Muscle of leg (tissue), 11 donors: ENCODE results near the gene MYO9A. TPM values are rescaled to one million over a fixed set of nuclear protein-coding genes. Genes with fewer than 3 reads are reported as not detected.
"Not testable (repeated sequence)": the region's sequence is repeated elsewhere in the genome, so short reads cannot be mapped to it uniquely, and the experiment has no call there.

ENCODE experiments used
- DNase-seq: peaks from one replicate; pipeline ENCODE4 v3.0.0; 2013
- H3K27ac ChIP-seq: one replicate; pipeline ENCODE4 v1.5.1; 2013; ENCODE audit warnings: mild to moderate bottlenecking, low read length, control low read depth
- H3K27me3 ChIP-seq: one replicate; pipeline ENCODE4 v1.6.1; 2013; ENCODE audit warnings: low read length; ENCODE audit not compliant: control insufficient read depth, insufficient read depth
- H3K36me3 ChIP-seq: one replicate; pipeline ENCODE4 v1.6.1; 2013; ENCODE audit warnings: low read length; ENCODE audit not compliant: control insufficient read depth, insufficient read depth
- H3K4me1 ChIP-seq: one replicate; pipeline ENCODE4 v1.6.1; 2013; ENCODE audit warnings: low read length; ENCODE audit not compliant: control insufficient read depth, insufficient read depth
- H3K4me3 ChIP-seq: one replicate; pipeline ENCODE4 v1.5.1; 2013; ENCODE audit warnings: low read length, control low read depth
- H3K9me3 ChIP-seq: replicated peaks from 2 replicates; pipeline ENCODE4 v1.6.1; 2013; ENCODE audit warnings: low read depth, low read length; ENCODE audit not compliant: control insufficient read depth
- WGBS: methylation state at CpG from one replicate; pipeline ENCODE4 v1.1.5; 2013; ENCODE audit warnings: missing lambda C conversion rate; ENCODE audit not compliant: insufficient coverage; 5-methylcytosine and 5-hydroxymethylcytosine counted together
- polyA plus RNA-seq, 8 donors: library from polyadenylated mRNA; unstranded; fragments of 120-200 nt; gene quantifications; one replicate each; pipeline versions ENCODE4 v1.2.1 to v1.2.3, GENCODE V29; 2013; ENCODE audit warnings: inconsistent platforms in 1 of 8, low replicate concordance in 1 of 8; ENCODE audit not compliant: insufficient read length in 8 of 8, insufficient read depth in 1 of 8
- total RNA-seq: library from RNA; stranded (reverse); fragments of 120-200 nt; gene quantifications from one replicate; pipeline ENCODE4 v1.2.4, GENCODE V29; 2013

Gene MYO9A
- total and polyA plus RNA-seq, 9 donors = 18.6 to 63.8 (median 28.1) TPM

DNA sequence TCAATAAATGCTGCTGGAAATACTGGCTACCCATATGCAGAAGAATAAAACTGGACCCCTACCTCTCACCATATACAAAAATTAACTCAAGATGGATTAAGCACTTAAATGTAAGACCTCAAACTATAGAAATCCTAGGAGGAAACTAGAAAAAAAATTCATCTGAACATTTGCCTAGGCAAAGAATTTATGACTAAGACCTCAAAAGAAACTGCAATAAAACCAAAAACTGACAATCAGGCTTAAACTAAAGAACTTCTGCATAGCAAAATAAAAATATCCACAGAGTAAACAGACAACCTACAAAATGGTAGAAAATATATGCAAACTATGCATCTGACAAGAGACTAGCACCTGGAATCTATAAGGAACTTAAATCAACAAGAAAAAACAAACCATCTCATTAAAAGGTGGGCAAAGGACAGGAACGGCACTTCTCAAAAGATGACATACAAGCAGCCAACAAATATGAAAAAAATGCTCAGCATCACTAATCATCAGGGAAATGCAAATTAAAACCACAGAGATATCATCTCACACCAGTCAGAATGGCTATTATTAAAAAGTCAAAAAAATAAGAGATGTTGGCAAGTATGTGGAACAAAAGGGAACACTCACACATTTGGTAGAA, 47.0 kb downstream of the MYO9A start:
- no CpG with 5 or more reads among the region's 1 CpG for WGBS
- Histone ChIP-seq H3K9me3 (no peaks in the 10 kb centered on the region), H3K4me1 (no peaks in the 10 kb centered on the region), H3K27ac (no peak overlapping the region), H3K36me3 (no peaks in the 10 kb centered on the region), H3K27me3 (no peaks in the 10 kb centered on the region), H3K4me3 (no peak overlapping the region)
- no peak for DNase-seq

DNA sequence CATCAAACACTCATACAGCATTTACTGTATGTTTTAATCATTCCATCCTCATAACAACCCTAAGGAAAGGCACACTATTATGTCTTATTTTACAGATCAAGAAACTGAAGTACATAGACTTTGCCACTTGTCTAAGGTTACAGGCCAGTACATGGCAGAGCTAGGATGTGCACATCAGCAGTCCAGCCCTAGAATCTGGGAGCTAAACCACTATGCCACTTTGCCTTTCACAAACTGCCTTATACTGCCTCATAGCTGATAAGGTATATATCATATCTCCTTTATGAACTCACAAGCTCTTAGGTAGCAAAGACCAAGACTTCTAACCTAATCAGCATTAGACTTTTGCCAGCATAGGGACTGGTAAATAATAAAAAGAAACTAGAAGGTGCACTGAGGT, 49.1 kb downstream of the MYO9A start:
- H3K36me3 ChIP-seq = no peaks in the 10 kb centered on the region
- no peak overlapping the region for H3K4me3 ChIP-seq
- no peak overlapping the region for H3K27ac ChIP-seq
- H3K9me3 ChIP-seq = no peaks in the 10 kb centered on the region
- H3K4me1 ChIP-seq = no peaks in the 10 kb centered on the region
- no peaks in the 10 kb centered on the region for H3K27me3 ChIP-seq
- no peak for DNase-seq

DNA sequence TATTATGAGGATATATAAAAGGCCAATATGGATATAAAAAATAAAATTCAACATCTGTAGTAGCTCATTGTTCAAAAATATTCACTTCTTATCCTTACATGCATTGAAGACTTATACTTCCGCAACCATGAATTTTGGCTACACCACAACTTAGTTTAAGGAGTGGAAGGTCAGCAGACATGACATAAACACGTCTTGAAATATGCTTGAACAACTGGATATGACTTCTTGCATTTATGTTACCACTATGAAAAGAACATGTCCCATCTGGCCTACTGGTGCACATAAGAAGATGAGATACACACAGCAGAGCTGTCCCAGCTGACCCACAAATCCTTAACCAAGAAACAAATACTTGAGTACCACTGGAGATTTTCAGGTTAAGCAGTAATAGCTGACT, 52.1 kb downstream of the MYO9A start:
- H3K4me3 ChIP-seq = no peak overlapping the region
- no CpG with 5 or more reads among the region's 2 CpGs for WGBS
- H3K4me1 ChIP-seq = peaks cover 3% of the 10 kb centered on the region
- no peak for DNase-seq
- H3K36me3 ChIP-seq = peaks cover 2% of the 10 kb centered on the region
- no peaks in the 10 kb centered on the region for H3K9me3 ChIP-seq
- no peaks in the 10 kb centered on the region for H3K27me3 ChIP-seq
- no peak overlapping the region for H3K27ac ChIP-seq

DNA sequence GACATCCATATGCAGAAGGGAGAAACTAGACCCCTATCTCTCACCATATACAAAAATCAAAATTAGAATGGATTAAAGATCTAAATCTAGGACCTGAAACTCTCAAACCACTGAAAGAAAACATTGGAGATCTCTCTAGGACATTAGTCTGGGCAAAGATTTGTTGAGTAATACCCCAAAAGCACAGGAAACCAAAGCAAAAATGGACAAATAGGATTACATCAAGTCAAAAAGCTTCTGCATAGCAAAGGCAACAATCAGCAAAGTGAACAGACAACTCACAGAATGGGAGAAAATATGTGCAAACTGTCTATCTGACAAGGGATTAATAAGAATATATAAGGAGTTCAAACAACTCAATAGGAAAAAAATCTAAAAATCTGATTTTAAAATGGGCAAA, 54.8 kb downstream of the MYO9A start:
- Histone ChIP-seq H3K27me3 (no peaks in the 10 kb centered on the region), H3K27ac (no peak overlapping the region), H3K4me3 (no peak overlapping the region), H3K36me3 (peaks cover 2% of the 10 kb centered on the region), H3K9me3 (no peaks in the 10 kb centered on the region), H3K4me1 (peaks cover 3% of the 10 kb centered on the region)
- DNase-seq = no peak

DNA sequence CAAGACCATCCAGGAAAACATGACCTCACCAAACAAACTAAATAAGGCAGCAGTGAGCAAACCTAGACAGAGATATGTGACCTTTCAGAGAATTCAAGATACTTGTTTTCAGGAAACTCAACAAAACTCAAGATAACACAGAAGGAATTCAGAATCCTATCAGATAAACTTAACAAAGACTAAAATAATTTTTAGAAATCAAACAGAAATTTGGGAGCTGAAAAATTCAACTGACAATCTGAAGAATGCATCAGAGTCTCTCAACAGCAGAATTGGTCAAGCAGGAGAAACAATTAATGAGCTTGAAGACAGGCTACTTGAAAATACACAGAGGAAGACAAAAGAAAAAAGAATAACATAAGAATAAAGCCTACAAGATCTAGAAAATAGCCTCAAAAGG, 55.6 kb downstream of the MYO9A start:
- H3K4me1 ChIP-seq = peaks cover 3% of the 10 kb centered on the region
- no peak for DNase-seq

DNA sequence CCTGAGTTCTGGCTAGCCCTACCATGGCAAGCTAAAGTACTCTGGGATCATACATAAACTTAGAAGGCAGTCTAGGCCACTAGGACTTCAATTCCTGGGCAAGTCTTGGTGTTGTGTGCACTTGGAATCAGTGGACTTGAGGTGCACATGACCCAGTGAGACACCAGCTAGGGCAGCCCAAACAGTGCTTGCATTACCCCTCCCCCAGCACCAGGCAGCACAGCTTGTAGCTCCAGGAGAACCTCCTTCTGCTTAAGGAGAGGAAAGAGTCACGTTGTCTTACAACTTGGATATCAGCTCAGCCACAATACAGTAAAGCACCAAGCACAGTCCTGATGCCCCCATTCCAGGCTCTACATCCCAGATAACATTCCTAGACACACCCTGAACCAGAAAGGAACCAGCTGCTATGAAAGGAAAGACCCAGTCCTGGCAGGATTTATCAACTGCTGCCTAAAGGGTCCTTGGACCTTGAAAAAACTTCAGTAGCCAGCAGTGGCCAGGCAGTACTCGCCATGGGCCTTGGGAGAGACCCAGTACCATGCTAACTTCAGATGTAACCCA, 57.2 kb downstream of the MYO9A start:
- Histone ChIP-seq H3K27ac (no peak overlapping the region), H3K9me3 (no peaks in the 10 kb centered on the region), H3K36me3 (peaks cover 2% of the 10 kb centered on the region), H3K4me3 (no peak overlapping the region), H3K27me3 (no peaks in the 10 kb centered on the region), H3K4me1 (peaks cover 3% of the 10 kb centered on the region)
- 75% methylated on average over 2 of the region's 2 CpGs for WGBS
- DNase-seq = no peak

More for the DNA sequence above, 55.6 kb downstream of the MYO9A start:
- Histone ChIP-seq H3K9me3 (no peaks in the 10 kb centered on the region), H3K4me3 (no peak overlapping the region), H3K27me3 (no peaks in the 10 kb centered on the region), H3K36me3 (peaks cover 2% of the 10 kb centered on the region), H3K27ac (no peak overlapping the region)

DNA sequence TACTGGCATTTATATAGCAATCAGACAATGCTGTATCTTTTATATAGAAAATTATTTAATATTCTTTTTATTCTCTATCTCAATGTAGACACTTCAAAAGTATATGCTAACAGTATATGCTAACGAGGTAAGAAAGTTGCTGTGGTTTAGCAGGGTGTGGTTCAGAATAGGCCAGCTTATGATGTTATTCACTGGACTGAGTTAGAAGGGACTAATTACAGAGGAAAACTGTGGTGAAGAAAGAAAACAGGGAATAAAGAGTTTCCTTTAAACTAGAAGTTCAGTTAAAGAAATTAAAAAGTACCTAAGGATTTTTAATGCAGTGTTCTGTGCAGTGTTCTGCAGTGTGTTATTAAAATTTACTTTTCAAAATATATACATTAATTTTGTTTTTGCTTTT, 59.4 kb downstream of the MYO9A start:
- H3K9me3 ChIP-seq = no peaks in the 10 kb centered on the region
- peaks cover 3% of the 10 kb centered on the region for H3K4me1 ChIP-seq
- no peak overlapping the region for H3K4me3 ChIP-seq
- H3K27ac ChIP-seq = no peak overlapping the region
- no CpG with 5 or more reads among the region's 1 CpG for WGBS
- H3K36me3 ChIP-seq = peaks cover 2% of the 10 kb centered on the region
- H3K27me3 ChIP-seq = no peaks in the 10 kb centered on the region
- no peak for DNase-seq

DNA sequence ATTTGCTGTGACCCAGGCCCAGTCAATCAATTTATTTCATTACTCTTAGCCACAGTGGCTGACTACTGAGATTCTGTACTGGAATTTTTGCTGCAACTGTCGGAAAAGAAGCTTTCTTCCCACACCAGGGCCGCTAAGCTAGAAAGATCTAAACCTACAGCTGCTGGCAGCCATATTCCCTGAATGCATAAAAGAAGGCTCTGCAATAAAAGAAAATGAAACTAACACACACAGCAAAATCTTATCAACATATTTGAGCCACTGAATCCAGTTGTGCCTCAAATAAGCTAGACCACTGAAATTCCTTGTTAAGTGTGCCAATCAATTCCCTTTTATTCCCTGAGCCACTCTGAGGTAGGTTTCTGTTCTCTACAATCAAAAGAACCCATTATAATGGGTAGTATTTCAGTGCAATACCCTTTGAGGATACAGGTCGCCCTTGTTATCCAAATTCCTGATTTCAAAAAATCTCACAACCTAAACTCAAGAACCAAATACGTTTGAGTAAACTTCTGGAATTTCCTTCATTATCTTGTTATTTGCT, 60.3 kb downstream of the MYO9A start:
- Histone ChIP-seq H3K4me3 (no peak overlapping the region), H3K27ac (peak overlapping the region; percentile 20), H3K27me3 (no peaks in the 10 kb centered on the region), H3K36me3 (peaks cover 2% of the 10 kb centered on the region), H3K4me1 (peaks cover 3% of the 10 kb centered on the region), H3K9me3 (peaks cover 2% of the 10 kb centered on the region)
- DNase-seq = peak; percentile 16
- no CpG with 5 or more reads among the region's 4 CpGs for WGBS

DNA sequence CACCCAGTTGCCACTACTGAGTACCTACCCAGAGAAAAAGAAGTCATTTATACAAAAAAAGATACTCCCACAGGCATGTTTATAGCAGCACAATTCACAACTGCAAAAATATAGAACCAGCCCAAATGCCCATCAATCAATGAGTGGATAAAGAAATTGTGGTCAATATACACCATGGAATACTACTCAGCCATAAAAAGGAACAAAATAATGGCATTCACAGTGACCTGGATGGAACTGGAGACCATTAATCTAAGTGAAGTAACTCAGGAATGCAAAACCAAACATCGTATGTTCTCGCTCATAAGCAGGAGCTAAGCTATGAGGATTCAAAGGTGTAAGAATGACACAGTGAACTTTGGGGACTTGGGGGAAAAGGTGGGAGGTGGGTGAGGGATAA, 61.7 kb downstream of the MYO9A start:
- not testable (repeated sequence) for H3K36me3 ChIP-seq, H3K9me3 ChIP-seq, H3K27me3 ChIP-seq, H3K4me3 ChIP-seq, H3K4me1 ChIP-seq, DNase-seq, H3K27ac ChIP-seq
- 100% methylated on average over 2 of the region's 2 CpGs for WGBS

DNA sequence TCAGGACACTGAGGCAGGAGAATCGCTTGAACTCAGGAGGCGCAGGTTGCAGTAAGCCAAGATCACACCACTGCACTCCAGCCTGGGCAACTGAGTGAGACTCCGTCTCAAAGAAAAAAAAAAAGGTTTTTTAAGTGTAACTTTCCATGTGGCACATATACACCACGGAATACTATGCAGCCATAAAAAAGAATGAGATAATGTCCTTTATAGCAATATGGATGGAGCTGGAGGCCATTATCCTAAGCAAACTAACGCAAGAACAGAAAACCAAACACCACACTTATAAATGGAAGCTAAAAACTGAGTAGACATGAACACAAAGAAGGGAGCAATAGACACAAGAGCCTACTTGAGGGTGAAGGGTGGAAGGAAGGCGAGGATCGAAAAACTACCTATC, 64.7 kb downstream of the MYO9A start:
- not testable (repeated sequence) for H3K4me3 ChIP-seq, H3K27ac ChIP-seq, H3K27me3 ChIP-seq, H3K4me1 ChIP-seq, DNase-seq, H3K36me3 ChIP-seq, H3K9me3 ChIP-seq
- WGBS = 100% methylated on average over 2 of the region's 7 CpGs

DNA sequence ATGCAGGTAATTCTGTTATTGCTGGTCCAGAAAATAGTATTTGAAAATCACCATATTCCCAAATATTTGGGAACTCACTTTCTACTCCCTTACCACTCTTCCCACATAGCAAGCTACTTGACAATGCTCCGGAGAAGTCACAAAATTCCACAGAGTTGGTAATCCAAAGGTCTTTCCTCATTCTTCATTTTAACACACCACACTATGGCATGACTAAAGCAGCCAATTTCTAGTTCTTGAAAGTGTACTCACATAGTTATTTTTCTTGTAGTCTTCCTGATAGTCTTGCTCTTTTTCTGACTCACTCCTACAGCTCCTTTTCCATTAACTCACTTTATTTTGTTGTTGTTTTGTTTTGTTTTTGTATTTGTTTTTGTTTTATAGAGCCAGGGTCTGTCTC, 67.2 kb downstream of the MYO9A start:
- no peaks in the 10 kb centered on the region for H3K27me3 ChIP-seq
- no peak overlapping the region for H3K4me3 ChIP-seq
- no CpG with 5 or more reads among the region's 1 CpG for WGBS
- H3K36me3 ChIP-seq = peaks cover under 1% of the 10 kb centered on the region
- DNase-seq = no peak
- H3K27ac ChIP-seq = no peak overlapping the region
- peaks cover 8% of the 10 kb centered on the region for H3K9me3 ChIP-seq
- no peaks in the 10 kb centered on the region for H3K4me1 ChIP-seq
